Measurements from ENCODE around the gene PLEKHA8. TPM values are rescaled to one million over a fixed set of nuclear protein-coding genes. Genes with fewer than 3 reads are reported as not detected.

The PLEKHA8 gene
- total RNA-seq, 4 donors from 2014 or later = 9.9 to 30.1 (median 15.2) TPM

GRCh38 chr7:30171766-30172447 is 143.7 kb downstream of the PLEKHA8 start:
- Histone ChIP-seq H3K27ac (no peak overlapping the region), H3K27me3 (no peaks in the 10 kb centered on the region), H3K36me3 (no peaks in the 10 kb centered on the region), H3K4me3 (no peak overlapping the region), H3K9me3 (no peaks in the 10 kb centered on the region), H3K4me1 (peaks cover 0 to 12% (median 0%) of the 10 kb centered on the region in 4 donors)
- DNase-seq = no peak
- no peak for TF ChIP-seq POLR2A (IDR thresholded peaks at IDR 0.05)

GRCh38 chr7:30172451-30172850 is 144.2 kb downstream of the PLEKHA8 start:
- H3K27ac ChIP-seq = peak overlapping the region in 1 of 4 donors; percentile 57
- TF ChIP-seq POLR2A (IDR thresholded peaks at IDR 0.05) (no peak), CTCF (IDR thresholded peaks at IDR 0.05) (no peak)
- no peak overlapping the region for H3K4me3 ChIP-seq

GRCh38 chr7:30173058-30173897 is 145.1 kb downstream of the PLEKHA8 start:
- Histone ChIP-seq H3K4me3 (no peak overlapping the region), H3K27me3 (no peaks in the 10 kb centered on the region), H3K36me3 (no peaks in the 10 kb centered on the region), H3K4me1 (peaks cover 0 to 12% (median 0%) of the 10 kb centered on the region in 4 donors), H3K27ac (peak overlapping the region in 3 of 4 donors; percentile 6 to 57 (median 13)), H3K9me3 (no peaks in the 10 kb centered on the region)
- no peak for TF ChIP-seq CTCF (IDR thresholded peaks at IDR 0.05)
- no peak for TF ChIP-seq POLR2A (IDR thresholded peaks at IDR 0.05)
- DNase-seq = no peak

More at GRCh38 chr7:30172451-30172850, 144.2 kb downstream of the PLEKHA8 start:
- H3K36me3 ChIP-seq = no peaks in the 10 kb centered on the region
- no peaks in the 10 kb centered on the region for H3K27me3 ChIP-seq
- DNase-seq = no peak
- no peaks in the 10 kb centered on the region for H3K9me3 ChIP-seq
- peaks cover 0 to 12% (median 0%) of the 10 kb centered on the region in 4 donors for H3K4me1 ChIP-seq

- Histone ChIP-seq H3K27ac (no peak overlapping the region), H3K27me3 (no peaks in the 10 kb centered on the region)
Observed at GRCh38 chr7:30175180-30175579, 147.0 kb downstream of the PLEKHA8 start.

GRCh38 chr7:30175636-30176147 is 147.5 kb downstream of the PLEKHA8 start:
- Histone ChIP-seq H3K27me3 (no peaks in the 10 kb centered on the region), H3K27ac (no peak overlapping the region), H3K9me3 (no peaks in the 10 kb centered on the region), H3K36me3 (no peaks in the 10 kb centered on the region), H3K4me1 (peaks cover 0 to 20% (median 0%) of the 10 kb centered on the region in 4 donors), H3K4me3 (no peak overlapping the region)
- DNase-seq = no peak
- TF ChIP-seq CTCF (IDR thresholded peaks at IDR 0.05) (no peak), POLR2A (IDR thresholded peaks at IDR 0.05) (no peak)

More at GRCh38 chr7:30175180-30175579, 147.0 kb downstream of the PLEKHA8 start:
- TF ChIP-seq POLR2A (IDR thresholded peaks at IDR 0.05) (no peak), CTCF (IDR thresholded peaks at IDR 0.05) (no peak)
- DNase-seq = no peak
- Histone ChIP-seq H3K9me3 (no peaks in the 10 kb centered on the region), H3K36me3 (no peaks in the 10 kb centered on the region), H3K4me3 (no peak overlapping the region), H3K4me1 (peaks cover 0 to 20% (median 0%) of the 10 kb centered on the region in 4 donors)
